Liver (tissue), 9 donors: ENCODE results near the gene WBP1. TPM values are rescaled to one million over a fixed set of nuclear protein-coding genes. Genes with fewer than 3 reads are reported as not detected.

Experiments
- DNase-seq: peaks from one replicate; pipeline ENCODE4 v3.0.0-alpha.2; 2017; ENCODE audit warnings: low spot score
- H3K27ac ChIP-seq, 2 donors: one replicate each; pipeline ENCODE4 v1.7.0; 2013; ENCODE audit warnings: inconsistent platforms in 2 of 2, low read length in 2 of 2, control low read depth in 1 of 2, low read depth in 1 of 2, mild to moderate bottlenecking in 1 of 2
- H3K27me3 ChIP-seq, 4 donors: one replicate each; pipeline versions ENCODE4 v1.6.1 to v1.7.0; 2013; ENCODE audit warnings: low read length in 3 of 4, inconsistent platforms in 1 of 4, mild to moderate bottlenecking in 1 of 4, moderate library complexity in 1 of 4; ENCODE audit not compliant: control insufficient read depth in 4 of 4, insufficient read depth in 4 of 4
- H3K36me3 ChIP-seq, 4 donors: one replicate each; pipeline versions ENCODE4 v1.6.1 to v1.7.0; 2013; ENCODE audit warnings: low read length in 3 of 4, mild to moderate bottlenecking in 3 of 4, low read depth in 1 of 4, moderate library complexity in 1 of 4; ENCODE audit not compliant: control insufficient read depth in 4 of 4, insufficient read depth in 3 of 4
- H3K4me1 ChIP-seq, 4 donors: one replicate each; pipeline versions ENCODE4 v1.6.1 to v1.7.0; 2013; ENCODE audit warnings: low read length in 3 of 4, mild to moderate bottlenecking in 3 of 4, moderate library complexity in 1 of 4; ENCODE audit not compliant: control insufficient read depth in 4 of 4, insufficient read depth in 4 of 4
- H3K4me3 ChIP-seq, 3 donors: one replicate each; pipeline versions ENCODE4 v1.6.1 to v1.7.0; 2013; ENCODE audit warnings: low read length in 3 of 3, control low read depth in 1 of 3, low read depth in 1 of 3, mild to moderate bottlenecking in 1 of 3
- H3K9ac ChIP-seq, 2 donors: one replicate each; pipeline ENCODE4 v1.7.0; 2013; ENCODE audit warnings: low read length in 2 of 2, mild to moderate bottlenecking in 2 of 2, moderate library complexity in 2 of 2, control low read depth in 1 of 2, low read depth in 1 of 2
- H3K9me3 ChIP-seq, 4 donors: one replicate each; pipeline versions ENCODE4 v1.6.1 to v1.7.0; 2013; ENCODE audit warnings: low read length in 3 of 4; ENCODE audit not compliant: control insufficient read depth in 4 of 4
- CTCF ChIP-seq: fragments of 150-350 bp; IDR thresholded peaks from 2 replicates; pipeline ENCODE4 v1.5.1; 2017; ENCODE audit warnings: improper control_type of control experiment, low read depth, low read length; ENCODE audit not compliant: missing input control
- EGR1 ChIP-seq, 2 donors: IDR thresholded peaks; 2 replicates each; pipeline ENCODE4 v1.6.1; 2016 to 2018; ENCODE audit warnings: antibody characterized with exemption in 2 of 2, low read depth in 2 of 2
- FOXA1 ChIP-seq: IDR thresholded peaks from 2 replicates; pipeline ENCODE4 v1.6.1; 2016; ENCODE audit warnings: antibody characterized with exemption
- FOXA2 ChIP-seq: IDR thresholded peaks from 2 replicates; pipeline ENCODE4 v1.6.1; 2016; ENCODE audit warnings: antibody characterized with exemption
- HNF4A ChIP-seq, 2 donors: conservative IDR thresholded peaks; 2 replicates each; pipeline ENCODE4 v1.6.1; 2016; ENCODE audit warnings: antibody characterized with exemption in 2 of 2, mild to moderate bottlenecking in 2 of 2
- HNF4G ChIP-seq: IDR thresholded peaks from 2 replicates; pipeline ENCODE4 v1.6.1; 2016; ENCODE audit warnings: antibody characterized with exemption
- JUND ChIP-seq, 2 donors: IDR thresholded peaks; 2 replicates each; pipeline ENCODE4 v1.6.1; 2016; ENCODE audit warnings: antibody characterized with exemption in 2 of 2
- NR2F2 ChIP-seq: IDR thresholded peaks from 2 replicates; pipeline ENCODE4 v1.6.1; 2016; ENCODE audit warnings: antibody characterized with exemption
- RAD21 ChIP-seq, 2 donors: IDR thresholded peaks; 2 replicates each; pipeline ENCODE4 v1.6.1; 2016; ENCODE audit warnings: antibody characterized with exemption in 2 of 2, mild to moderate bottlenecking in 2 of 2
- RXRA ChIP-seq, 2 donors: IDR thresholded peaks; 2 replicates each; pipeline ENCODE4 v1.6.1; 2017 to 2018; ENCODE audit warnings: antibody characterized with exemption in 2 of 2, mild to moderate bottlenecking in 1 of 2
- SP1 ChIP-seq: IDR thresholded peaks from 2 replicates; pipeline ENCODE4 v1.6.1; 2018; ENCODE audit warnings: antibody characterized with exemption, mild to moderate bottlenecking
- TAF1 ChIP-seq: conservative IDR thresholded peaks from 2 replicates; pipeline ENCODE4 v1.6.1; 2016; ENCODE audit warnings: antibody characterized with exemption, mild to moderate bottlenecking
- YY1 ChIP-seq: IDR thresholded peaks from 2 replicates; pipeline ENCODE4 v1.6.1; 2016; ENCODE audit warnings: antibody characterized with exemption, mild to moderate bottlenecking
- ZBTB33 ChIP-seq: IDR thresholded peaks from 2 replicates; pipeline ENCODE4 v1.6.1; 2016; ENCODE audit warnings: antibody characterized with exemption
- WGBS: extraction: QIAGEN DNeasy Blood & Tissue Kit; methylation state at CpG from one replicate; pipeline ENCODE4 v1.1.7; 2013; 5-methylcytosine and 5-hydroxymethylcytosine counted together
- polyA plus RNA-seq, 2 donors: library from polyadenylated mRNA; stranded (reverse) in 1 of 2; unstranded in 1 of 2; fragments of 200-250 nt in 1 of 2; fragments of >200 nt in 1 of 2; fragmentation: Nextera tagmentation in 1 of 2; extraction: Ambion mirVana in 1 of 2; gene quantifications; one replicate each; pipeline versions ENCODE4 v1.2.1 to v1.2.3, GENCODE V29; 2013 to 2015
- total RNA-seq, 2 donors: library from RNA; depleted of rRNA; stranded (reverse); fragments of >200 nt; gene quantifications; one replicate each; pipeline ENCODE4 v1.2.3, GENCODE V29; 2014
- TF ChIP-seq, protein P1 (sequence below): IDR thresholded peaks from 2 replicates; pipeline ENCODE4 v1.6.1; 2016; ENCODE audit warnings: antibody characterized with exemption, mild to moderate bottlenecking
- TF ChIP-seq, protein P2 (sequence below): IDR thresholded peaks from 2 replicates; pipeline ENCODE4 v1.6.1; 2016; ENCODE audit warnings: antibody characterized with exemption
- TF ChIP-seq, protein P3 (sequence below): IDR thresholded peaks from 2 replicates; pipeline ENCODE4 v1.6.1; 2016; ENCODE audit warnings: antibody characterized with exemption
- donor health status: healthy.
- donor health status: healthy.
- donor health status: healthy.
- donor health status: healthy.
- donor health status: healthy.

WBP1 gene
- total and polyA plus RNA-seq, 4 donors = 19.2 to 45.0 (median 24.9) TPM

DNA sequence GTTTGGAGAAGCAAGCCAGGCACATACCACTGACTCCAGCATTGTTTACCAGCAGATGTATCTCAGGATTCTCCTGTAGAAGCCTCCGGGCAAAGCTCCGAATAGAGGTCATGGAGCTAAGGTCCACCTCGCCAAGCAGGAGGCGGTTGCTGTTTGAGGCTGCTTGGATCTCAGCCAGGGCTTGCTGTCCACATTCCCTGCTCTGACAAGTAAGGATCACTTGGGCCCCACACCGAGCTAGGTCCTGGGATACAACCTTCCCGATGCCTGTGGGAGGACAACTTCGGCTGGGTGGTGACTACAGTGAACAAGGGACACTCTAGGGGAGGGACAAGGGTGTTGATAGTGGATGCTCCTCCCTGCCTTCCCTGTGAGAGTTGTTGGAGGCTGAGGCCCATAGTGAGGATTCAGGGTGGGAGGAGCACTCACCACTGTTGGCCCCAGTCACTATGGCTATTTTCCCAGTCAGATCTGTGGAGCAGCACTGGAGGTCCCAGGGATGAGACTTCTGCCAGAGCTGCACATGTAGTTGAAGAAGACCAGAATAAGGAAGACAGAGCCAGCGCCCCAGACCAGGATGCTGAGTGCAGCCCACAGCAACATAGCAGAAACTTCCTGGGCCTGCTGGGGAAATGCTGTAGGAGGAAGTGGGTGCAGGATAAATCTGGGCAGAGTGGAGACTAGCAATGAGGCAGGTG is 45.1 kb upstream of the WBP1 start:
- no peaks in the 10 kb centered on the region for H3K36me3 ChIP-seq
- peaks cover 0 to 13% (median 11%) of the 10 kb centered on the region in 4 donors for H3K4me1 ChIP-seq
- WGBS = 45% methylated on average over 8 of the region's 8 CpGs
- H3K27me3 ChIP-seq = peaks cover 0 to 7% (median 0%) of the 10 kb centered on the region in 4 donors
- no peak overlapping the region for H3K9ac ChIP-seq
- no peak overlapping the region for H3K27ac ChIP-seq
- H3K9me3 ChIP-seq = no peaks in the 10 kb centered on the region
- H3K4me3 ChIP-seq = no peak overlapping the region
- no peak for DNase-seq
- TF ChIP-seq, protein P1, sequence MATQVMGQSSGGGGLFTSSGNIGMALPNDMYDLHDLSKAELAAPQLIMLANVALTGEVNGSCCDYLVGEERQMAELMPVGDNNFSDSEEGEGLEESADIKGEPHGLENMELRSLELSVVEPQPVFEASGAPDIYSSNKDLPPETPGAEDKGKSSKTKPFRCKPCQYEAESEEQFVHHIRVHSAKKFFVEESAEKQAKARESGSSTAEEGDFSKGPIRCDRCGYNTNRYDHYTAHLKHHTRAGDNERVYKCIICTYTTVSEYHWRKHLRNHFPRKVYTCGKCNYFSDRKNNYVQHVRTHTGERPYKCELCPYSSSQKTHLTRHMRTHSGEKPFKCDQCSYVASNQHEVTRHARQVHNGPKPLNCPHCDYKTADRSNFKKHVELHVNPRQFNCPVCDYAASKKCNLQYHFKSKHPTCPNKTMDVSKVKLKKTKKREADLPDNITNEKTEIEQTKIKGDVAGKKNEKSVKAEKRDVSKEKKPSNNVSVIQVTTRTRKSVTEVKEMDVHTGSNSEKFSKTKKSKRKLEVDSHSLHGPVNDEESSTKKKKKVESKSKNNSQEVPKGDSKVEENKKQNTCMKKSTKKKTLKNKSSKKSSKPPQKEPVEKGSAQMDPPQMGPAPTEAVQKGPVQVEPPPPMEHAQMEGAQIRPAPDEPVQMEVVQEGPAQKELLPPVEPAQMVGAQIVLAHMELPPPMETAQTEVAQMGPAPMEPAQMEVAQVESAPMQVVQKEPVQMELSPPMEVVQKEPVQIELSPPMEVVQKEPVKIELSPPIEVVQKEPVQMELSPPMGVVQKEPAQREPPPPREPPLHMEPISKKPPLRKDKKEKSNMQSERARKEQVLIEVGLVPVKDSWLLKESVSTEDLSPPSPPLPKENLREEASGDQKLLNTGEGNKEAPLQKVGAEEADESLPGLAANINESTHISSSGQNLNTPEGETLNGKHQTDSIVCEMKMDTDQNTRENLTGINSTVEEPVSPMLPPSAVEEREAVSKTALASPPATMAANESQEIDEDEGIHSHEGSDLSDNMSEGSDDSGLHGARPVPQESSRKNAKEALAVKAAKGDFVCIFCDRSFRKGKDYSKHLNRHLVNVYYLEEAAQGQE = no peak
- TF ChIP-seq HNF4A (conservative IDR thresholded peaks at IDR 0.05) (peak in 1 of 2 donors; percentile 84), JUND (IDR thresholded peaks at IDR 0.05) (no peak), CTCF (no peak), HNF4G (peak; percentile 50), SP1 (peak; percentile 84), RAD21 (IDR thresholded peaks at IDR 0.05) (peak in 1 of 2 donors; percentile 36), FOXA1 (no peak), RXRA (IDR thresholded peaks at IDR 0.05) (peak in 1 of 2 donors; percentile 66), FOXA2 (no peak), NR2F2 (no peak)
- TF ChIP-seq, protein P2, sequence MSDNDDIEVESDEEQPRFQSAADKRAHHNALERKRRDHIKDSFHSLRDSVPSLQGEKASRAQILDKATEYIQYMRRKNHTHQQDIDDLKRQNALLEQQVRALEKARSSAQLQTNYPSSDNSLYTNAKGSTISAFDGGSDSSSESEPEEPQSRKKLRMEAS = no peak

DNA sequence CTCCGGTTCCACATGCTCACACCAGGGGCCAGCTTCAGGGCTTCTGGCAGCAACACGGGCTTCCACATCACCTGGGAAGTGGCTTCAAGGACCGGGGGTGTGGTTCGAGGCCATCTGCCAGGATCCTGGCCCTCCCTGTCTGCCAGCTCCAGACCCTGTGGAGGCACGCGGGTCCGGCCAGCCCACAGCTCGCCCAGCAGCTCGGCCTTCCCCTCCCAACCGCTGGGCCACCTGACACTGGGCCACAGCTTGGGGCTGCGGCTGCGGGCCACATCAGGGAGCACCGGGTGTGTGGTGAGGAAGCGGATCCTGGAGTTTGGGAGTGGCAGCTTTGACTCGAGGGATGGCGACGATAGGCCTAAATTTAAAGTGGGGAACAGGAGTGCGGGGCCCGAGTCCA is 43.8 kb upstream of the WBP1 start:
- Histone ChIP-seq H3K9me3 (no peaks in the 10 kb centered on the region), H3K9ac (no peak overlapping the region), H3K36me3 (no peaks in the 10 kb centered on the region), H3K27ac (no peak overlapping the region), H3K4me1 (peaks cover 0 to 13% (median 11%) of the 10 kb centered on the region in 4 donors), H3K4me3 (no peak overlapping the region), H3K27me3 (peaks cover 0 to 7% (median 0%) of the 10 kb centered on the region in 4 donors)
- DNase-seq = no peak
- 75% methylated on average over 19 of the region's 19 CpGs for WGBS
- TF ChIP-seq FOXA2 = no peak
- no peak for TF ChIP-seq NR2F2
- no peak for TF ChIP-seq TAF1
- no peak for TF ChIP-seq RAD21 (IDR thresholded peaks at IDR 0.05)
- no peak for TF ChIP-seq HNF4G
- no peak for TF ChIP-seq FOXA1
- TF ChIP-seq RXRA (IDR thresholded peaks at IDR 0.05) = no peak
- TF ChIP-seq, protein P1 = no peak
- TF ChIP-seq HNF4A (conservative IDR thresholded peaks at IDR 0.05) = no peak
- TF ChIP-seq JUND (IDR thresholded peaks at IDR 0.05) = no peak
- TF ChIP-seq YY1 = no peak
- TF ChIP-seq CTCF = no peak
- TF ChIP-seq, protein P3, sequence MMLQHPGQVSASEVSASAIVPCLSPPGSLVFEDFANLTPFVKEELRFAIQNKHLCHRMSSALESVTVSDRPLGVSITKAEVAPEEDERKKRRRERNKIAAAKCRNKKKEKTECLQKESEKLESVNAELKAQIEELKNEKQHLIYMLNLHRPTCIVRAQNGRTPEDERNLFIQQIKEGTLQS = no peak
- no peak for TF ChIP-seq EGR1 (IDR thresholded peaks at IDR 0.05; ENCODE audit: low read depth in 2 of 2)
- no peak for TF ChIP-seq ZBTB33
